PFSK-1 (cell line): ENCODE measurements around the gene SLC10A6.

Source experiments
- REST ChIP-seq, 2 experiments: IDR thresholded peaks; 2 replicates each; pipeline versions ENCODE4 v1.6.1 to v1.8.0; 2011 to 2012; ENCODE audit warnings: low read depth in 2 of 2, low read length in 2 of 2, control low read depth in 1 of 2, inconsistent platforms in 1 of 2, mild to moderate bottlenecking in 1 of 2, moderate library complexity in 1 of 2; ENCODE audit not compliant: insufficient read depth in 1 of 2
- SIN3A ChIP-seq: IDR thresholded peaks from 2 replicates; pipeline ENCODE4 v1.6.1; 2012; ENCODE audit warnings: mild to moderate bottlenecking, low read length, moderate library complexity, borderline replicate concordance; ENCODE audit not compliant: insufficient read depth
- TAF1 ChIP-seq: IDR thresholded peaks from 2 replicates; pipeline ENCODE4 v1.6.1; 2012; ENCODE audit warnings: low read length, control low read depth, borderline replicate concordance; ENCODE audit not compliant: insufficient read depth

GRCh38 chr4:86840858-86841257 lies 8.3 kb downstream of the SLC10A6 start:
- TF ChIP-seq REST (IDR thresholded peaks at IDR 0.05; ENCODE audit: insufficient read depth in 1 of 2, low read depth in 2 of 2, low read length in 2 of 2) (no peak), TAF1 (no peak), SIN3A (no peak)
